HG03066 (cell line): ENCODE data around the gene GFAP.

Source experiments
- ATAC-seq: cut with Tn5 transposase; IDR thresholded peaks from one replicate; pipeline ENCODE4 v1.9.1; 2021; ENCODE audit warnings: low read depth; ENCODE audit not compliant: unreplicated experiment

The GFAP gene

DNA sequence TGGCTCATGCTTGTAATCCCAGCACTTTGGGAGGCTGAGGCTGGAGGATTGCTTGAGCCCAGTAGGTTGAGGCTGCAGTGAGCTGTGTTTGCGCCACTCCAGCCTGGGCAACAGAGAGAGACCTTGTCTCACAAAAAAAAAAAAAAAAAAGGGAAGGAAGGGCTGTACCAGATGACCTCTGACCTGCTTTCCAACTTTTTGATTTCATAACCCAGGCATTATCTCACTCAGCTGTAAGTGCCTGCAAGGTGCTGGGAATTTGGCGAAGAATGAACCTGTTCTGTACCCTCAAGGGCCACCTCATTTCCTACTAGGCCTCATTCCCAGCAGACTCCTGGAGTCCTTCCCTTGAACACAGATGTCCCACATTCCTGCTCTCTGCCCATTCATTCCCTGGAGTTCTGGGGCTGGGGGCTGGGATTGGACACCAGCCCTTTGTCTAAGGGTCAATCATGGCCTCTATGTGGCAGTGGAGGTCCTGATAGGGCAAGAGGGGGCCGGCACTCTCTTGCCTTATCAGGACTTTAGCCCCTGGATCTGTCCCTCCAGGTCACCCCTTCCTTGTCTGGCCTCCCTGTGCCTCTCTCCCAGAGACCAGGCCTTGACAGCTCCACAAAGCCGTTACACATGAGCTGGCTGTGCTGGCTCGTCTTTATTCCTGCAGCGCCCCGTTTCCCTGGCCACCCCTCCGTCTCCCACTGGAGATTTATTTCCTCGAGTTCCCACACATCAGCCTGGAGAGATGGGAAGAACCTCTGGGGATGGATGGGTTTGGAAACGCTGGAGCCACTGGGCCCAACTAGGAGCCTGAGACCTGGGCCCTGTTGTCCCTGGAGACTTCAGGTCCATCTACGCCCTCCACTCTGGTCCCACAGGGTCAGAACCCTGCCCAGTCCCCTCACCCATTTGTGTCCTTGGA lies 821 bp upstream of the GFAP start:
- no peak for ATAC-seq

DNA sequence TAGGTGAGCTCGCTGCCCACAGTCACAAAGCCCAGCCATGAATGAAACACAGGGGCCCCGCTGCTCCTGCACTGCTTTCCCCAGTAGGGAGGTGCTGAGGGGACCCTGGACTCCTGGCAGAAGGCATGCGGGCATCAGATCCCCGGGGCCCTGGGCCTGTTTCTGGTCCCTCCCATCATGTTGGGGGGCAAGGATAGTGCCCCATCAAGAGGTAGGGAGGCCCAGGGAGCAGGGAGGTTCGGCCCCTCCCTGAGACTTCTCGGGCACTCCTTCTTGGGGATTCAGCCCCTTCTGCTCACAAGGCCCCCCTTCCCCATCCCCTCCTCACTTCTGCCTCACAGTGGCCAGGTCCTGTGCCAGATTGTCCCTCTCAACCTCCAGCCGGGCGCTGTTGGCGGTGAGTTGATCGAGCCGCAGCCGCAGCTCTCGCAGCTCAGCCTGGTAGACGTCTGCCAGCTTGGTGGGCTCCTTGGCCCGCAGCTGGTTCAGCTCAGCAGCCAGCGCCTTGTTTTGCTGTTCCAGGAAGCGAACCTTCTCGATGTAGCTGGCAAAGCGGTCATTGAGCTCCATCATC lies 515 bp downstream of the GFAP start:
- no peak for ATAC-seq

DNA sequence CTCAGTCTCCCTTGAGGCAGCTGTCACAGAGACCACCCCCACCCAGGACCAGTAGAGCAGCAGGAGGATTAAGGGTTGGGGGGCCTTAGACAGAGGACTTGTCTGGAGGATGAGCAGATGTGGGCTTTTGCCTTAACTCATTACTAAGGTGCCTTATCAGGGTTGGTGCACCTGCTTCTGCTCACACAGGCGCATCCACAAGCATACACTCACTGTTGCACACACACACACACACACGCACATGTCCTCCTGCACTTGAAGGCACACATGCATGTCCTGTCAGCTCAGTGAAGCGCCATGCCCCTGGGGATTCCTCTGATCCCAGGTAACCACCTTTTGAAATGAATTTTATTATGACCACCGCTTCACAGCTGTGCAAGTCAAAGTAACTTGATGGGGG lies 1.2 kb downstream of the GFAP start:
- no peak for ATAC-seq

DNA sequence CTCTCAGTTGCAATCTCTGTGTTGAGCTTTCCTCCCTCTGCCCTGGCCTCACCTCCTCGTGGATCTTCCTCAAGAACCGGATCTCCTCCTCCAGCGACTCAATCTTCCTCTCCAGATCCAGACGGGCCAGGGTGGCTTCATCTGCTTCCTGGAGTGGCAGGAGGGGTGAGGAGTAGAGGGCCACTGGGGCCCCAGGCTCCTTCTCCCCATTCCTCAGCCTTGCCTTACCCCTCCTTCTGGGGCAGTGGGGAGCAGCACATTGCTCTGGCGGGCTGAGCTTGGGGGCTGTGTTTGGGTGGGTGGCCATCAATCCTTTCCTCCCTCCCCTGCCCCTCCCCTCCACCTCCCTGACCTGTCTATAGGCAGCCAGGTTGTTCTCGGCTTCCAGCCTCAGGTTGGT lies 1.6 kb downstream of the GFAP start:
- ATAC-seq = no peak

DNA sequence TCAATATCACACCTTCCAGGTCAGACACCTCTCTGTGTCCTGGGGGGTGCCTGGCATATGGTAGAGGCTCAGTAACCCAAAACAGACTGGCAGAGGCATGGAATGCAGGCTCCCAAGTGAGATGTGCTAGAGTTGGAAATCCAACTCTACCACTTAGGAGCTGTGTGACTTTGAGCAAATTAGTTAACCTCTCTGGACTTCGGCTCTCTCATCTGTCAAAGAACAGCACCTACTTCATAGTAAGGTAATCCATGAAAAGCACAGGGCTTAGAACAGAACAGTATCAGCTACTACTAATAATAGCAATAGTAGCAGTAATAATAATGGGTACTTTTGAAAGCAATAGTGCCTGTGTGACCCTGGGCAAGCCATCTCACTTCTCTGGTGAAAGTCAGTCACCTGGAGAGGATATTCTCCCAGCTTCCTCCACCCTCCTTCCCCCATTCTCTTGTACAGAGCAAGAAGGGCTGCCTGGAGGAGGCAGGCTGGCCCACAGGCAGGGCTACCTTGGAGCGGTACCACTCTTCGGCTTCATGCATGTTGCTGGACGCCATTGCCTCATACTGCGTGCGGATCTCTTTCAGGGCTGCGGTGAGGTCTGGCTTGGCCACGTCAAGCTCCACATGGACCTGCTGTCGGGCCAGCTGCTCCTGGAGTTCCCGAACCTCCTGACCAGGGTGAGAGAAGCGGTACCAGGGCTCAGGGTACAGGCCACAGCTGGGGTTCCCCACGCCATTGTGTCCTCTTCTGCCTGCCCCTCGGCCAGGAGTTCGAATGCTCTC lies 2.3 kb downstream of the GFAP start:
- ATAC-seq = no peak

DNA sequence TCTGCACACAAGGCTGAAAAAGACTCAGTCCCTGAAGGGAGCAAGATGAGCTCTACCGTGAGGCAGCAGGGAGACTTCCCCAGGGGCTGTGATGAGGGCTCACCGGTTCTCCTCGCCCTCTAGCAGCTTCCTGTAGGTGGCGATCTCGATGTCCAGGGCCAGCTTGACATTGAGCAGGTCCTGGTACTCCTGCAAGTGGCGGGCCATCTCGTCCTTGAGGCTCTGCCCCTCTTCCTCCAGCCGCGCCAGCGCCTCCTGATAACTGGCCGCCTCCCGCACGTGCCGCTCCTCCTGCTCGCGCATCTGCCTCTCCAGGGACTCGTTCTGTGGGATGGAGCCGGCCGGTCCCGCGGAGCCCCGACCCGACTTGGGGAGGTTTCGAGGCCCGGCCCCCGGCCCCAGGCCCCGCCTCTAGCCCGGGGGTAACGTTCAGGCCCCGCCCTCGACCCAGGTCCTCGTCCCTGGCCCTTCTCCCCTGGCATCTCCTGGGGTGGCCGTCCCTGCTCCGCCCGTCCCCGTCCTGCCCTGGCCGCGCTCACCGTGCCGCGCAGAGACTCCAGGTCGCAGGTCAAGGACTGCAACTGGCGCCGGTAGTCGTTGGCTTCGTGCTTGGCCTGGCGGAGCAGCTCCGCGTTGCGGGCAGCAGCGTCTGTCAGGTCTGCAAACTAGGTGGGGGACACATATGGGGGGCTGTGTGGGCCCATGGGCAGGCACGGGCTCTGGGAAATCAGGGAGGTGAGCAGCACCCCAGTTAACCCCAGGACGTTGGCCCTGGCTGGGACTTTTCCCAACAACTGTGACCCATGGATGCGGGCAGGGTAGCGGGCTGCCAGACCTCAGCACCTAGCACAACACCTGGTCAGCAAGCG lies 3.9 kb downstream of the GFAP start:
- ATAC-seq = no peak

DNA sequence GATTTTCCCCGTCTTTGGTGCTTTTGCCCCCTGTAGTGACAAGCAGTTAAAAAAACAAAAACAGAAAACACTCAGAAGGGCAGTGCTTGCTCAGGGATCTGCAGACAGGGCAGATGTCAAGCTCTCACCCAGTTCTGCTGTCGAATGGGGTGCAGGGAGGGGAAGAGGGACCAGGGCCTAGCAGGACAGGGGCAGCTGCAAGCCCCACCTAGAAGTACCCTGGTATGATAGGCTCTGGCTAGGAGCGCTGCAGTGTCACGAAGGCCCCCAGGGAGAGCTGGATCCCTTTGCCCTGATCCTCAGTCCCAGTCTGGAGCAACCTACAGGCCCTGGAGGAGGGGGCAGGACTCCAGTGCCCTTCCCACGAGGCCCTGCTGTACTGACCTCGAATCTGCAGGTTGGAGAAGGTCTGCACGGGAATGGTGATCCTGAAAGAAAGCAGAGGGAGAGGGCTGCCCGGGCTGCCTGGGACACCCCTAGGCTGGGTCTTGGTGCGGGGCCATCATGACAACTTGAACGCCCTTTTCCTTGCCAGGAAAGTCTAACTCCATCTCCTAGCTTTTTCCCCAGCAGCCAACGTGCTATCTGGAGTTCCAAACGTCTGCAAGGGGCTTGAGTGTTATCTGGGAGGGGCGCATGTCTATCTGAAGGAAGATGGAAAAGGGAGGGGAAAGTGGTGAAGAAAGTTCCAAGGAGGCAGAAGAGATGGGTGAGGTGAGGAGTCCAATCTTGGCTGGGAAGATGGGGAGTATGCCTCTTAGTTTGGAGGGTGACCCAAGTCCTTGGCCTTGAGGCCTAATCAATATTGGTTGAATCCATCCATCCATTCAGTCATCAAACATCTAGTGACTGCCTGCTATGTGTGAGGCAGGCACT lies 4.8 kb downstream of the GFAP start:
- ATAC-seq = no peak

DNA sequence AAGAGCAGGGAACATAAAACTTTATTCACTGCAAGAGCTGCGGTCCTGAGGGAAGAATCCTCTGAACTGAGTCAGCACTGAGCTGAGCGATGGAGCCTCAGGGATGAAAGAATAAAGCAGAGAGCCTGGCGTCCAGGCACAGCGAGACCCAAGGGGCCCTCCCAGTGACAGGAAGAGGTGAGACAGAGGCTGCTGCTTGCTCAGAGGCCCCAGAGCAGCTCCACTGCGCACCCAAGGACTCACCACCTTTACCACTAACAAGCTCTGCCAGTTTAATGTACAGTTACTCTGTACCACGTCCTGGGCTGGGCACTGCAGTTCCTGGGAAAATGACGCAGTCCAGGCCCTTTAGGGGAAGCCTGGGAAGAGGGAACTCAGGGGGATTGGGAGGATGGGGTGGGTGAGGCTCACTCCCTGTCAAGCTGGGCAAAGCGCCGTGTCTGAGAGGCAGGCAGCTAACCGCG lies 5.6 kb downstream of the GFAP start:
- ATAC-seq = no peak

DNA sequence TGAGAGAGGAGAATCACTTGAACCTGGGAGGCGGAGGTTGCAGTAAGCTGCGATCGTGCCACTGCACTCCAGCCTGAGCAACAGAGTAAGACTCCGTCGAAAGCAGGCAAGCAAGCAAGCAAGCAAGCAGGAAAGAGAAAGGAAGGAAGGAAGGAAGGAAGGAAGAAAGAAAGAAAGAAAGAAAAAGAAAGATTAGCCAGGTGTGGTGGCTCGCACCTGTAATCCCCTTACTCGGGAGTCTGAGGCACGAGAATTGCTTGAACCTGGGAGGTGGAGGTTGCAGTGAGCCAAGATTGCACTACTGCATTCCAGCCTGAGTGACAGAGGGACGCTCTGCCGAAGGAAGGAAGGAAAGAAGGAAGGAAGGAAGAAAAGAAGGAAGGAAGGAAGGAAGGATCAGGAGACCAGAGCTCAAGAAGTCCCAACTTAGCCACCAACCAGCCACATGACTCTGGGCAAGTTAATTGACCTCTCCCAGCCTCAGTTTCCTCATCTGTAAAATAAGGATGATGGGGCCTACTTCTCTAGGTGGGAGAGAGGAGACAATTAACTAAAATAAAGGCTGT lies 6.5 kb downstream of the GFAP start:
- ATAC-seq = no peak

DNA sequence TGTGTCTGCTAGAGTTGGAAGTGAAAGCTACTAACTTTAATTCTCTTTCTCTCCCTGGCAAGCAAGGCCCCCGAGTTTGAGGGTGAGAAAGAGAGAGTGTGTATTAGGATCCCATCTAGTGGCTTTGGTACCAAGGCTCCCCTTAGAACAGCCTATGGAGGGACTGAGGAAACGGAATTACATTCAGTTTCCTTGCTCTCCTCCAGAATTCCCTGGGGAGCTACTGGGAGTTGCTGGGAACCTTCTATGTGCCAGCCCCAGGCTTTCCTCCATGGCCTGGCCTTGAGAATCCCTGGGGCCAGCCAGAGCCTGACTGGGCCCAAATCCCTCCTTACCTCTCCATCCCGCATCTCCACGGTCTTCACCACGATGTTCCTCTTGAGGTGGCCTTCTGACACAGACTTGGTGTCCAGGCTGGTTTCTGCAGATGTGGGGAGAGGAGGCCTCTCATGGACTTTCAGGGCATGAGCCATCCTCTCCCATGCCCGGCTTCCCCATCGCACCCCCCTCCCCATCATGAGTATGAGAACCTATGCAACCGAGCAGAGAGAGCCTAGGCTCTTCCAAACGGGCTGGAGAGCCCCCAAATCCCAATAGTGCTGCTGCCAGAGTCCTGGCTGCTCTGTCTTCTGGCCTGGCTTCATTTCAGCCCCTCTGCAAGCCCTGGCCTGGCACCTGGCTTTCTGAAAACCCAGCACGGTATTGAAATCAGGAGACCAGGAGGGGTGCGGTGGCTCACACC lies 7.4 kb downstream of the GFAP start:
- no peak for ATAC-seq

DNA sequence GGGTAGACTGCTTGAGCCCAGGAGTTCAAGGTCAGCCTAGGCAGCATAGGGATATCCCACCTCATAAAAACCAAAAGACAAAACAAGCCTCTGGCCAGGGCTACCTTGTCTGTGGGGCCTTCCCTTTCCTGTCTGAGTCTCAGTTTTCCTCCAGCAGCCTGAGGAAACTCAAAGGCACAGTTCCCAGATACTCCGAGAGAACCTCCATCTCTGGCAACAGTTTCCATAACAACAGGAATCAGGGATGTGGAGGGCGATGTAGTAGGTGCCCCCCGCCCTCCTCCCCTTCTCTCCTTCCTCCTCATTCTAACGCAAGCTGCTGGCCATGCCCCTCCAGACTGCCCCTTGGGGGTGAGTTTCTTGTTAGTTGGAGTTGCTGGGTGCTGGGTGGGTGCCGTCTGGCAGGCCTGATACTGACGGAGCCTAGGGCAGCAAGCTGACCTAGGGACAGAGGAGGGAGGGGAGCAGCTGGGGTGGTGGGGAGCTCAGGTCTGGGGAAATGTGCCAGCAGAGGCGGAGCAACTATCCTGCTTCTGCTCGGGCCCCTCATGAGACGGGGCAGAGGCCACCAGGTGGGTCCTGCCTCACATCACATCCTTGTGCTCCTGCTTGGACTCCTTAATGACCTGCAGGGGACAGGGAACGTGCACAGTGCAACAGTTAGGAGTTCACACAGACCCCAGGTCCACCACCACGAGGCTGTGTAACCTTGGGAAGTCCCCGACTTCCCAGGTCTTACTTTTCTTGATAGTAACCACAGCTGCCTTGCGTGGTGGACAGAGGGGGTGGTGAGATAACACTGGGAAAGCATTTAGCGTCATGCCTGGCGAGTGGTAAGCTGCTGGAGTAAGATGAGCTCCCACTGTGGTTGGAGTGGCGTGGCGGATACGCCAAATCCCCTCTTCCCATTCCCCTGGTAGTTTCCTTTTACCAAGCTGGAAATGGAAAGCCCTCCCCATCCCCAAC lies 8.3 kb downstream of the GFAP start:
- ATAC-seq = no peak

DNA sequence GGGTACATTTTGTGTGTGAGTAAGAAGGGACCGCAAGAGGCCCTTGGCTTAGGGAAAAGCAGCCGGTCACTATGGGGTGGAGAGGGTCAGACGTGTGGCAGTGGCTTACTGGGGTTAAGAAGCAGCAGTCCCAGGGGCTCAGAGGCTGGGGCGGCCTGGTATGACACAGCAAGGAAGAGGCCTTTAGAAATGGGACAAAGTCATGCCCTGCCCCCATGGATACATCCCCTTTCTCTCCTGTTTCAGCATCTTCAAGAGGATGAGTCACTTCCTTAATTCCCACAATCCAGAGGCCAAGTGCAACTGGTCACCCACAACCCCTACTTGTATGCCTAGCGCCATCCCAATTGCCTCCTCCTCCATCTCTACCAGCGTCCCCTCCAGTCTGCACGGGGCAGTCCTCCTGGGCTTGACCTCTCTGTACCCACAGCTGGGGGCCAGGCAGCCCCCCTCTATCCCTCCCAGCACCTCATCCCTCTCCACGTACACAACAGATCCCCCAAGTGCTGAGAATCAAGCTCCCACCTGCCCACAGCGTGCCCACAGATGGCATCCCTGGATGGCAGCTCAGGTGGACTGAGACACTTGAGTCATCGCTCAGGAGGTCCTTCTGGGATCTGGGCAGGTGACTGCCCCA lies 9.2 kb downstream of the GFAP start:
- ATAC-seq = no peak

DNA sequence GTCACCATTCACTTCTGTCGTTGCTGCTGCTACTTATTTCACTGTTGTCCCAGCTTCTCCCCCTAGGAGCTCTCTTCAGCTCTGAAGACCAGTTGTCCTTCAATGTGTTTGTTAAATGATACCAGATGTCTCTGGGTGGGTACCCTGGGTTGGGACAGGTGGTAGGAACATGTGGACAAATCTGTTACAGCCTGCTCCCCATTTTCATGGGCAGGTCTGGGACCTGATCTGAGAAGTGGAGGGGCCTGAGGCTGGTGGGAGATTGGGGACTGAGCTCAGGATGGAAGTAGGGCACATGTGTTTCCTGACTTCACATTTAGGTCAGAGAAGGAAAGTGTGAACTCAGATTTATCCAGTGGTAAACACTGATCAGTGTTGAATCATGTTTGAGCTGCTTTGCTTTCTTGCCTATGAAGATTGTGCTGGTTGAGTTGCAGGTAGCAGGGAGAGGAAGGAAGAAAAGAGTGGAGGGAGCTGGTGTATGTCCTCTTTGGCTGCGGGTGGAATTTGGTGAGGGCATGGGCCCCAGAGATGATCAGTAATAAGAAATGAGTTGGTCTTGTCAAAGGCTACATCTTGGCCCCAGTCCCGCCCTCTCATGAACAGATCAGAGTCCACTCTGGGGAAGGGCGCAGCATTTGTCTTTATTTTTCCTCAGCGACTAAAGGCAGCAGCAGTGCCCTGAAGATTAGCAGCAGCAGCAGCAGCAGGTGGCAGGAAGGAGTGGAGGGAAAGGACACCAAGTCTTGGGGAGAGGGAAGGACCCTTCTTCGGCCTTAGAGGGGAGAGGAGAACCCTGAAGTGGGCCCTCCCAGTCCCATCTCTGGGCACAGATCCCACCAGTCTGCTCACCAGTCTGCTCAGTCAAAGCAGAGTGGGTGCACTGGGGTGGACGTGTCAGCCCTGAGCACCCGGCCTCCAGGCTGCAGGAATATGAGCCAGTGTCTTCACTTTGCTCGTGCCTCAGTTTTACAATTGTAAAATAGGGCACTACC lies 10.0 kb downstream of the GFAP start:
- ATAC-seq = no peak

DNA sequence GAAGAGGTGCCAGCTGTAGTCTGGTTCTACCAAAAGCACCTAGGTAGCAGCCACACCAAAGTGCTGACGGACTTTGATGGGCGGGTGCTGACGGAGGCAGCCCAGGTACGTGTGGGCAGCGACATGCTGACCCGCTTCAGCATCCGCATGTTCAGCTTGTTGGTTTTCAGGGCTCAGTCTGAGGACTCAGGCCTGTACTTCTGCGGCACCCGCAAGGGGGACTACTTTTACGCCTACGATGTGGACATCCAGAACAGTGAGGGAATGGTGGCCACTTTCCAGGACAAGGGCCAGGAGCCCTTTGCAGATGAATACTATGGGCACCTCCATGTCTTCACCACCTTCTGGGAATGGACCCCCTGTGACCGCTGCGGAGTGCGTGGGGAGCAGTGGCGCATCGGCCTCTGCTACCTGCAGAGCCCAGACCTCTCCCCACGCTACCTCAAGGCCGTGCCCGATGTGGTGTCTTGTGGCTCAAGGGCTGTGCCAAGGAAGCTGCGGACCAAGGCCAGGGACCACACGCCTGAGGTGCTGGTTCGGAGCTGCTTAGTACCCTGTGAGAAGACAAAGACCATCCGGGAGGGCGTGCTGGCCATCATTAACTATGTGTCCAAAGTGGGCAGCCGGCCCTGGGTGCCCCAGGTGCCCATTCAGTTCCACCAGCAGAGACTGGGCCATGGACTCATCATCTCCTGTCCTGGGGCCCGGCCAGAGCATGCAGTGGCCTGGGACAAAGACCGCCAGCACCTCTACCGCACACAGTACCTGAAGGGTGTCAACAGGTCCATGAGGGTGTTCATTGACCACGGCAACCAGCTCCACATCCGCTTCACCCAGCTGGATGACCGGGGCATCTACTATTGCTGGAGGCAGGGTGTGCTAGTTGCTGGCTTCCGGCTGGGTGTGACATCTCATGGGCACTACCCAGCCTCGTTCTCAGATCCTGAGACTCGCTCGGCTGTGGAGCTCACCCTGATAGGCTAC lies 11.0 kb downstream of the GFAP start:
- no peak for ATAC-seq
